Lower leg skin (tissue), 4 donors: ENCODE measurements around the gene PPA1. TPM values are rescaled to one million over a fixed set of nuclear protein-coding genes. Genes with fewer than 3 reads are reported as not detected.

Experiments used
- DNase-seq, 2 donors: peaks; one replicate each; pipeline ENCODE4 v3.0.0-alpha.2; 2019; ENCODE audit warnings: low spot score in 2 of 2
- H3K4me3 ChIP-seq: fragments of 200-600 bp; sonication (generic); 2 replicates; pipeline ENCODE4 v1.5.1; 2017; ENCODE audit warnings: mild to moderate bottlenecking, low read depth; ENCODE audit not compliant: poor library complexity, severe bottlenecking
- POLR2A ChIP-seq, 2 donors: fragments of 450-650 bp; IDR thresholded peaks; one replicate each; pipeline ENCODE4 v1.6.1; 2016 to 2017; ENCODE audit warnings: antibody characterized with exemption in 2 of 2, mild to moderate bottlenecking in 1 of 2, moderate library complexity in 1 of 2
- WGBS, 2 donors: methylation state at CpG; one replicate each; pipeline ENCODE4 v1.1.5; 2018; 5-methylcytosine and 5-hydroxymethylcytosine counted together
- intact Hi-C: fragments of 100-400 bp; cut with DNase I; formaldehyde crosslinking; loops from one replicate; pipeline ENCODE4 v1.15.0; 2023; ENCODE audit warnings: low total_unique reads
- total RNA-seq, 4 donors: library from RNA; depleted of rRNA; stranded (reverse); fragments of >200 nt; gene quantifications; one replicate each; pipeline ENCODE4 v1.1.0, GENCODE V29; 2016
- TF ChIP-seq, protein P1 (sequence below), 3 donors: fragments of 450-650 bp; IDR thresholded peaks; one replicate each; pipeline ENCODE4 v1.5.1; 2016; ENCODE audit warnings: antibody characterized with exemption in 3 of 3, mild to moderate bottlenecking in 3 of 3, moderate library complexity in 2 of 3

The PPA1 gene
- total RNA-seq, 4 donors from 2014 or later: 69.7 to 147 (median 96.9) TPM

DNA sequence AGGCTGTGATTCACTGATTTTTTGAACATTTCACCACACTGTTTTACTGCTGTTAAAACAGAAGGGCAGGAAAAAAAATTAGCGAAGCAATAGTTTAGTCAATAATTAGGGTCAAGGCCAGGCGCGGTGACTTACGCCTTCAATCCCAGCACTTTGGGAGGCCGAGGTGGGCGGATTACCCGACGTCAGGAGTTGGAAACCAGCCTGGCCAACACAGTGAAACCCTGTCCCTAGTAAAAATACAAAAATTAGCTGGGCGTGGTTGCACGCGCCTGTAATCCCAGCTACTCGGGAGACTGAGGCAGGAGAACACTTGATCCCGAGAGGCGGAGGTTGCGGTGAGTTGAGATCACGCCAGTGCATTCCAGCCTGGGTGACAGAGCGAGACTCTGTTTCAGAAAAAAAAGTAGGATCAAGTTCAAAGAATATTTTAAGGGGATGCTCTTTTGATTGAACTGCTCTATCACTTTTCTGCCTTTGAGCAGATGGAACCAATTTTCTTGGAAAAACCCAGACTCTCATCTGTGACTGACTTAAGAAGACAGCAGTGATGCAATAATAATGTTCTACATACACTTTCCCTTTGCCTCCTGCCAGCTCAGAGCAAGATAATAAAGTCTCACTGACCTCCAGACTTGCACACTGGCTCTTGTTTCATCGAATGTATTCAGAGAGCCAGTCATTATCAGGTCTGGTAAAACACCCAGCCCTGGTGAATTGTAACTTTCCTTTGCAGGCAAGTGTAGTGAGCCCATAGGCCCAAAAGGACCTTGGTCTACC, 1.6 kb upstream of the PPA1 start:
- DNase-seq: peak; percentile 34 to 91
- no peak overlapping the region for H3K4me3 ChIP-seq
- 53 to 67% methylated on average over 18 of the region's 18 CpGs for WGBS, 2 donors
- TF ChIP-seq, protein P1, sequence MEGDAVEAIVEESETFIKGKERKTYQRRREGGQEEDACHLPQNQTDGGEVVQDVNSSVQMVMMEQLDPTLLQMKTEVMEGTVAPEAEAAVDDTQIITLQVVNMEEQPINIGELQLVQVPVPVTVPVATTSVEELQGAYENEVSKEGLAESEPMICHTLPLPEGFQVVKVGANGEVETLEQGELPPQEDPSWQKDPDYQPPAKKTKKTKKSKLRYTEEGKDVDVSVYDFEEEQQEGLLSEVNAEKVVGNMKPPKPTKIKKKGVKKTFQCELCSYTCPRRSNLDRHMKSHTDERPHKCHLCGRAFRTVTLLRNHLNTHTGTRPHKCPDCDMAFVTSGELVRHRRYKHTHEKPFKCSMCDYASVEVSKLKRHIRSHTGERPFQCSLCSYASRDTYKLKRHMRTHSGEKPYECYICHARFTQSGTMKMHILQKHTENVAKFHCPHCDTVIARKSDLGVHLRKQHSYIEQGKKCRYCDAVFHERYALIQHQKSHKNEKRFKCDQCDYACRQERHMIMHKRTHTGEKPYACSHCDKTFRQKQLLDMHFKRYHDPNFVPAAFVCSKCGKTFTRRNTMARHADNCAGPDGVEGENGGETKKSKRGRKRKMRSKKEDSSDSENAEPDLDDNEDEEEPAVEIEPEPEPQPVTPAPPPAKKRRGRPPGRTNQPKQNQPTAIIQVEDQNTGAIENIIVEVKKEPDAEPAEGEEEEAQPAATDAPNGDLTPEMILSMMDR (IDR thresholded peaks at IDR 0.05): no peak
- TF ChIP-seq POLR2A (IDR thresholded peaks at IDR 0.05): no peak
- intact Hi-C loops: loop anchor here (5.0 kb wide), 1 partner anchor 512 kb away; no protein-coding TSS in a partner anchor

DNA sequence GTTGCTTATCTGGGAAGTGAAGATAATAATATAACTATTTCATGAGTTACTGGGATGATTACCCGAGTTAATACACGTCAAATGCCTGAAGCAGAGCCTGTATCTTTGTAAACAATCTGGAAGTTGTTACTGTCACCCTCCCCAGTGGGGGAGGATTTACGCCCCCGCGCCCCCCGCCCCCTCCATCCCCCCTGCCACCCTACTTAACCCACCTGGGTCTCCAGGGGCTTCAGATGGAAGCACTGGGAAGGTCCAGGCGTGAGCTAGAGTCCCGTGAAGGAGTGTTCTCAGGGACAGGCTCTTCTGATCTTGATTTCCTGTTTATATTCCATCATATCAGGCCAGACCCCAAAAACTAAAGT, 691 bp upstream of the PPA1 start:
- TF ChIP-seq, protein P1 (IDR thresholded peaks at IDR 0.05): no peak
- no peak for TF ChIP-seq POLR2A (IDR thresholded peaks at IDR 0.05)
- WGBS, 2 donors: 10 to 18% methylated on average over 8 of the region's 8 CpGs
- H3K4me3 ChIP-seq: no peak overlapping the region
- DNase-seq: no peak
- intact Hi-C loops: loop anchor here (5.0 kb wide), 1 partner anchor 513 kb away; no protein-coding TSS in a partner anchor

DNA sequence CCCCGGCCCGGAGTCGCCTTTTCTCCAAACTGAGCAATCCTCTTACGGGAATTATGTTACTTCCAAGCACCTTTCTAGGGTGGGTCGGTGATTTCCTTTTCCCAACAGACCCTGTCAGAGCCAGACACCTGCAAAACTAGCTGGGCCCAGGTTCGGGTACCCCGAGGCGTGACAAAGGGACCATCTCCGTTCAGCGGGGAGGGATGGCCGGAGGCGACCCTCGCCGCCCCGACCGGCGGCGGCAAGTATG, 445 bp downstream of the PPA1 start:
- intact Hi-C loops: loop anchor here (5.0 kb wide), 1 partner anchor 515 kb away; no protein-coding TSS in a partner anchor
- WGBS, 2 donors: 0% methylated on average over 6 to 14 of the region's 18 CpGs
- no peak for TF ChIP-seq POLR2A (IDR thresholded peaks at IDR 0.05)
- TF ChIP-seq, protein P1 (IDR thresholded peaks at IDR 0.05): no peak
- H3K4me3 ChIP-seq: peak overlapping the region; percentile 85
- no peak for DNase-seq

DNA sequence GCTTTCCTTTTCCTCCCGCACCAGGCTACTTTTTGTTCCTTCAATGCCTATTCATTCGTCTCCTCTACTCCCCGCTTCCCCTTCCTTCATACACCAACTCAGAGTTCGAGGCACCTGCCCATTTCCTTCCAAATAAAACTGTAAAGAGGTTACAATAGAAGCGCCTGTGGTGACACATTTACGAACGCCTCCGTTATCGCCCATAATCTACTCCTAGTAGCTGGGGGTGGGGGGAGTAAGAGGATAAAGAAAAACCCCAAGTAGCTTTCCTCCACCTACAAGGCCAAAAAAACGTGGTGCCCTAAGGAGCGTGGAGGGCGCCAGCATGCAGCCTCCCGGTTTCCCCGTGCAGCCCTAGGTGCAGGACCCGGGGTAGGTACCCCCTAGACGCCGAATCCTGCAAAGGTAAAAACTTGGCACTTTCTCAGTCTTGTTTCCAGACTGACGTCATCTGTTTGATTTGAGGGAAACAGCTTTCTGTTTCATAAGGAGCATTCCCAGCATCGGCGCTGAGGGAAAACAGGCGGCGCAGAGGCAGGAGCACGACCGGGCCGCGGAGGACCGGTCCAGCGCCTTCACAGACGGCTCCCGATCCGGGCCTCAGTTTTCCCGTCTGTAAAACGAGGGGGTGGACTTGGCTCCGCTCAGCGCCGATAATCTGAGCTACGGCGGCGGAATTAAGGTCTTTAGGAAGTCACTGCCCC, 922 bp downstream of the PPA1 start:
- TF ChIP-seq, protein P1 (IDR thresholded peaks at IDR 0.05): no peak
- TF ChIP-seq POLR2A (IDR thresholded peaks at IDR 0.05): no peak
- WGBS, 2 donors: 4 to 5% methylated on average over 38 to 39 of the region's 39 CpGs
- no peak for DNase-seq
- H3K4me3 ChIP-seq: peak overlapping the region; percentile 85
- intact Hi-C loops: loop anchor here (5.0 kb wide), 1 partner anchor 515 kb away; no protein-coding TSS in a partner anchor

DNA sequence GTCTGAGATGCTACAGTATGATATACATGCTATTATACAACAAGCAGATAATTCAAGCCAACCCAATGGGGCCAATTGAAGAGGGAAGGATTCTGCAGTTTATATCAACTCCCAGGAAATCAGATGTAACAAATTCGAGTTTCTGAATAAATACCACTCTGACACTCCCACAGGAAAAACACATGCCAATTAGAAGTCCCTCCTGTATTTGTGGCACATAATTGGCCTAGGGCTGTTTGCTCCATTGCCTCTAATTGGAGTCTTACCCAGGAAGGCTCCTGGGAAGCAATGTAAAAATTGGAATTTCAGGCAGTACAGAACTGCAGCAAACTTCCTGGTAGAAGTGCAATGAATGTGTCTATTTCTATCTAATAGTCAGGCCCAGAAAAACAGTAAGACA, 4.7 kb downstream of the PPA1 start:
- intact Hi-C loops: no loop called here
- DNase-seq: no peak
- 34 to 50% methylated on average over 1 of the region's 1 CpG for WGBS, 2 donors
- TF ChIP-seq, protein P1 (IDR thresholded peaks at IDR 0.05): no peak
- TF ChIP-seq POLR2A (IDR thresholded peaks at IDR 0.05): no peak
- no peak overlapping the region for H3K4me3 ChIP-seq
